ENCODE data around the gene SLC12A9.
A peak's percentile ranks its signal among the peaks of the same experiment; 100 is the strongest.
"Not testable (repeated sequence)": the region's sequence is repeated elsewhere in the genome, so short reads cannot be mapped to it uniquely, and the experiment has no call there.

The SLC12A9 gene

GRCh38 chr7:100852048-100852872 is at the start of gene SLC12A9:
SLC12A9 (plus strand) TSS chr7:100852713; CDS start chr7:100854198, 1,485 bp downstream.
- Histone ChIP-seq H3K4me1 (ENCODE audit: control insufficient read depth in 5 of 5, insufficient read depth in 5 of 5, low read length in 5 of 5) (peaks cover 0 to 28% (median 18%) of the 10 kb centered on the region in 5 donors), H3K4me3 (ENCODE audit: low read depth in 1 of 5, low read length in 5 of 5) (peak within 1 kb of the TSS; percentile 65 to 77 (median 70)), H3K9ac (ENCODE audit: low read length in 5 of 5) (peak within 1 kb of the TSS in 4 of 5 donors; percentile 16 to 77 (median 62)), H3K9me3 (ENCODE audit: control insufficient read depth in 5 of 5, low read length in 5 of 5) (no peaks in the 10 kb centered on the region), H3K27ac (ENCODE audit: low read depth, low read length) (peak within 1 kb of the TSS; percentile 23), H3K27me3 (ENCODE audit: control insufficient read depth in 5 of 5, insufficient read depth in 4 of 5, low read length in 5 of 5) (no peaks in the 10 kb centered on the region), H3K36me3 (ENCODE audit: control insufficient read depth in 5 of 5, insufficient read depth in 5 of 5, low read length in 5 of 5) (peaks cover 0 to 13% (median 4%) of the 10 kb centered on the region in 5 donors)

- peaks cover 0 to 36% (median 28%) of the 10 kb centered on the region in 5 donors for H3K36me3 ChIP-seq (ENCODE audit: control insufficient read depth in 5 of 5, insufficient read depth in 5 of 5, low read length in 5 of 5)
- peaks cover 0 to 13% (median 8%) of the 10 kb centered on the region in 5 donors for H3K27me3 ChIP-seq (ENCODE audit: control insufficient read depth in 5 of 5, insufficient read depth in 4 of 5, low read length in 5 of 5)
- no peak overlapping the region for H3K27ac ChIP-seq (ENCODE audit: low read depth, low read length)
- H3K4me1 ChIP-seq (ENCODE audit: control insufficient read depth in 5 of 5, insufficient read depth in 5 of 5, low read length in 5 of 5) = peaks cover 3 to 29% (median 22%) of the 10 kb centered on the region in 5 donors
- no peaks in the 10 kb centered on the region for H3K9me3 ChIP-seq (ENCODE audit: control insufficient read depth in 5 of 5, low read length in 5 of 5)
- H3K4me3 ChIP-seq (ENCODE audit: low read depth in 1 of 5, low read length in 5 of 5) = peak overlapping the region in 1 of 5 donors; percentile 47
- H3K9ac ChIP-seq (ENCODE audit: low read length in 5 of 5) = peak overlapping the region in 2 of 5 donors; percentile 28 to 47
Measured at GRCh38 chr7:100802951-100803350, 49.6 kb upstream of the SLC12A9 start.

GRCh38 chr7:100803398-100804161 is 48.9 kb upstream of the SLC12A9 start:
- H3K27ac ChIP-seq (ENCODE audit: low read depth, low read length) = no peak overlapping the region
- H3K9ac ChIP-seq (ENCODE audit: low read length in 5 of 5) = peak overlapping the region in 3 of 5 donors; percentile 20 to 47 (median 28)

GRCh38 chr7:100804681-100805431 is 47.7 kb upstream of the SLC12A9 start:
- Histone ChIP-seq H3K36me3 (ENCODE audit: control insufficient read depth in 5 of 5, insufficient read depth in 5 of 5, low read length in 5 of 5) (peaks cover 0 to 50% (median 42%) of the 10 kb centered on the region in 5 donors), H3K27ac (ENCODE audit: low read depth, low read length) (no peak overlapping the region), H3K9ac (ENCODE audit: low read length in 5 of 5) (no peak overlapping the region)

More at GRCh38 chr7:100803398-100804161, 48.9 kb upstream of the SLC12A9 start:
- H3K4me1 ChIP-seq (ENCODE audit: control insufficient read depth in 5 of 5, insufficient read depth in 5 of 5, low read length in 5 of 5) = peaks cover 3 to 29% (median 22%) of the 10 kb centered on the region in 5 donors
- peak overlapping the region in 3 of 5 donors; percentile 6 to 47 (median 44) for H3K4me3 ChIP-seq (ENCODE audit: low read depth in 1 of 5, low read length in 5 of 5)
- peaks cover 0 to 42% (median 34%) of the 10 kb centered on the region in 5 donors for H3K36me3 ChIP-seq (ENCODE audit: control insufficient read depth in 5 of 5, insufficient read depth in 5 of 5, low read length in 5 of 5)
- peaks cover 0 to 13% (median 8%) of the 10 kb centered on the region in 5 donors for H3K27me3 ChIP-seq (ENCODE audit: control insufficient read depth in 5 of 5, insufficient read depth in 4 of 5, low read length in 5 of 5)
- H3K9me3 ChIP-seq (ENCODE audit: control insufficient read depth in 5 of 5, low read length in 5 of 5) = no peaks in the 10 kb centered on the region

GRCh38 chr7:100806276-100806675 is 46.2 kb upstream of the SLC12A9 start:
- H3K27ac ChIP-seq (ENCODE audit: low read depth, low read length) = no peak overlapping the region
- no peak overlapping the region for H3K4me3 ChIP-seq (ENCODE audit: low read depth in 1 of 5, low read length in 5 of 5)
- H3K27me3 ChIP-seq (ENCODE audit: control insufficient read depth in 5 of 5, insufficient read depth in 4 of 5, low read length in 5 of 5) = peaks cover 0 to 6% (median 1%) of the 10 kb centered on the region in 5 donors
- no peak overlapping the region for H3K9ac ChIP-seq (ENCODE audit: low read length in 5 of 5)
- no peaks in the 10 kb centered on the region for H3K9me3 ChIP-seq (ENCODE audit: control insufficient read depth in 5 of 5, low read length in 5 of 5)
- peaks cover 3 to 14% (median 11%) of the 10 kb centered on the region in 5 donors for H3K4me1 ChIP-seq (ENCODE audit: control insufficient read depth in 5 of 5, insufficient read depth in 5 of 5, low read length in 5 of 5)
- H3K36me3 ChIP-seq (ENCODE audit: control insufficient read depth in 5 of 5, insufficient read depth in 5 of 5, low read length in 5 of 5) = peaks cover 0 to 53% (median 43%) of the 10 kb centered on the region in 5 donors

More at GRCh38 chr7:100804681-100805431, 47.7 kb upstream of the SLC12A9 start:
- Histone ChIP-seq H3K9me3 (ENCODE audit: control insufficient read depth in 5 of 5, low read length in 5 of 5) (no peaks in the 10 kb centered on the region), H3K4me3 (ENCODE audit: low read depth in 1 of 5, low read length in 5 of 5) (no peak overlapping the region), H3K4me1 (ENCODE audit: control insufficient read depth in 5 of 5, insufficient read depth in 5 of 5, low read length in 5 of 5) (peaks cover 3 to 24% (median 12%) of the 10 kb centered on the region in 5 donors), H3K27me3 (ENCODE audit: control insufficient read depth in 5 of 5, insufficient read depth in 4 of 5, low read length in 5 of 5) (peaks cover 0 to 13% (median 8%) of the 10 kb centered on the region in 5 donors)

- not testable (repeated sequence) for H3K27ac ChIP-seq (ENCODE audit: low read depth, low read length); H3K27me3 ChIP-seq (ENCODE audit: control insufficient read depth in 5 of 5, insufficient read depth in 4 of 5, low read length in 5 of 5); H3K4me3 ChIP-seq (ENCODE audit: low read depth in 1 of 5, low read length in 5 of 5); H3K9ac ChIP-seq (ENCODE audit: low read length in 5 of 5); H3K9me3 ChIP-seq (ENCODE audit: control insufficient read depth in 5 of 5, low read length in 5 of 5)
- Histone ChIP-seq H3K36me3 (ENCODE audit: control insufficient read depth in 5 of 5, insufficient read depth in 5 of 5, low read length in 5 of 5) (peaks cover 0 to 53% (median 46%) of the 10 kb centered on the region in 5 donors), H3K4me1 (ENCODE audit: control insufficient read depth in 5 of 5, insufficient read depth in 5 of 5, low read length in 5 of 5) (peaks cover 3 to 14% (median 11%) of the 10 kb centered on the region in 5 donors)
Measured at GRCh38 chr7:100806883-100807282, 45.6 kb upstream of the SLC12A9 start.

- Histone ChIP-seq H3K36me3 (ENCODE audit: control insufficient read depth in 5 of 5, insufficient read depth in 5 of 5, low read length in 5 of 5) (peaks cover 0 to 62% (median 58%) of the 10 kb centered on the region in 5 donors), H3K27me3 (ENCODE audit: control insufficient read depth in 5 of 5, insufficient read depth in 4 of 5, low read length in 5 of 5) (no peaks in the 10 kb centered on the region), H3K4me3 (ENCODE audit: low read depth in 1 of 5, low read length in 5 of 5) (no peak overlapping the region), H3K4me1 (ENCODE audit: control insufficient read depth in 5 of 5, insufficient read depth in 5 of 5, low read length in 5 of 5) (peaks cover 3 to 6% (median 6%) of the 10 kb centered on the region in 5 donors), H3K9me3 (ENCODE audit: control insufficient read depth in 5 of 5, low read length in 5 of 5) (no peaks in the 10 kb centered on the region), H3K27ac (ENCODE audit: low read depth, low read length) (no peak overlapping the region), H3K9ac (ENCODE audit: low read length in 5 of 5) (no peak overlapping the region)
Measured at GRCh38 chr7:100808354-100808875, 44.1 kb upstream of the SLC12A9 start.

- Histone ChIP-seq H3K9ac (ENCODE audit: low read length in 5 of 5) (no peak overlapping the region), H3K36me3 (ENCODE audit: control insufficient read depth in 5 of 5, insufficient read depth in 5 of 5, low read length in 5 of 5) (peaks cover 0 to 66% (median 59%) of the 10 kb centered on the region in 5 donors), H3K27me3 (ENCODE audit: control insufficient read depth in 5 of 5, insufficient read depth in 4 of 5, low read length in 5 of 5) (no peaks in the 10 kb centered on the region), H3K27ac (ENCODE audit: low read depth, low read length) (no peak overlapping the region), H3K4me1 (ENCODE audit: control insufficient read depth in 5 of 5, insufficient read depth in 5 of 5, low read length in 5 of 5) (peaks cover 0 to 3% (median 0%) of the 10 kb centered on the region in 5 donors), H3K9me3 (ENCODE audit: control insufficient read depth in 5 of 5, low read length in 5 of 5) (no peaks in the 10 kb centered on the region), H3K4me3 (ENCODE audit: low read depth in 1 of 5, low read length in 5 of 5) (no peak overlapping the region)
Measured at GRCh38 chr7:100811480-100811879, 41.0 kb upstream of the SLC12A9 start.

GRCh38 chr7:100812729-100813128 is 39.8 kb upstream of the SLC12A9 start:
- no peak overlapping the region for H3K4me3 ChIP-seq (ENCODE audit: low read depth in 1 of 5, low read length in 5 of 5)
- H3K36me3 ChIP-seq (ENCODE audit: control insufficient read depth in 5 of 5, insufficient read depth in 5 of 5, low read length in 5 of 5) = peaks cover 0 to 65% (median 51%) of the 10 kb centered on the region in 5 donors
- no peak overlapping the region for H3K27ac ChIP-seq (ENCODE audit: low read depth, low read length)
- no peaks in the 10 kb centered on the region for H3K27me3 ChIP-seq (ENCODE audit: control insufficient read depth in 5 of 5, insufficient read depth in 4 of 5, low read length in 5 of 5)
- H3K9ac ChIP-seq (ENCODE audit: low read length in 5 of 5) = no peak overlapping the region
- H3K4me1 ChIP-seq (ENCODE audit: control insufficient read depth in 5 of 5, insufficient read depth in 5 of 5, low read length in 5 of 5) = peaks cover 0 to 3% (median 0%) of the 10 kb centered on the region in 5 donors
- no peaks in the 10 kb centered on the region for H3K9me3 ChIP-seq (ENCODE audit: control insufficient read depth in 5 of 5, low read length in 5 of 5)

All from subcutaneous abdominal adipose tissue (tissue), 5 donors.